Fibroblast of lung (primary cell): Measurements from ENCODE around the gene LYPLAL1. TPM values are rescaled to one million over a fixed set of nuclear protein-coding genes. Genes with fewer than 3 reads are reported as not detected.
"Not testable (repeated sequence)": the region's sequence is repeated elsewhere in the genome, so short reads cannot be mapped to it uniquely, and the experiment has no call there.

ENCODE experiments used
- DNase-seq, 2 donors: peaks; one replicate each; pipeline versions ENCODE4 v3.0.0 to v3.0.0-alpha.2; 2010; ENCODE audit warnings: low read depth in 2 of 2
- H2AFZ ChIP-seq: 2 replicates; pipeline ENCODE4 v1.5.1; 2012; ENCODE audit warnings: low read length, control low read depth, inconsistent platforms
- H3K27ac ChIP-seq: 2 replicates; pipeline ENCODE4 v1.5.1; 2011; ENCODE audit warnings: low read length, control low read depth; ENCODE audit not compliant: insufficient read depth
- H3K27me3 ChIP-seq: 2 replicates; pipeline ENCODE4 v1.5.1; 2011; ENCODE audit warnings: mild to moderate bottlenecking, low read length; ENCODE audit not compliant: control insufficient read depth, insufficient read depth
- H3K36me3 ChIP-seq: 2 replicates; pipeline ENCODE4 v1.5.1; 2011; ENCODE audit warnings: low read length; ENCODE audit not compliant: control insufficient read depth, insufficient read depth
- H3K4me1 ChIP-seq: 2 replicates; pipeline ENCODE4 v1.5.1; 2011; ENCODE audit warnings: low read length; ENCODE audit not compliant: control insufficient read depth, insufficient read depth; ENCODE audit errors: extremely low read depth
- H3K4me2 ChIP-seq: 2 replicates; pipeline ENCODE4 v1.5.1; 2011; ENCODE audit warnings: low read length, control low read depth; ENCODE audit not compliant: insufficient read depth; ENCODE audit errors: extremely low read depth
- H3K4me3 ChIP-seq, 4 experiments: fragments of 200-600 bp in 1 of 4; sonication (generic) in 1 of 4; replicated peaks in 1 of 4; 2 replicates each; pipeline ENCODE4 v1.5.1; 2011 to 2016; ENCODE audit warnings: low read length in 4 of 4, low read depth in 3 of 4, mild to moderate bottlenecking in 3 of 4, control low read depth in 2 of 4, inconsistent platforms in 1 of 4, mixed read lengths in 1 of 4; ENCODE audit not compliant: insufficient read depth in 1 of 4; ENCODE audit errors: control extremely low read depth in 1 of 4
- H3K79me2 ChIP-seq: 2 replicates; pipeline ENCODE4 v1.5.1; 2012; ENCODE audit warnings: mild to moderate bottlenecking, low read length, inconsistent platforms; ENCODE audit not compliant: control insufficient read depth, insufficient read depth
- H3K9ac ChIP-seq: 2 replicates; pipeline ENCODE4 v1.5.1; 2011; ENCODE audit warnings: mild to moderate bottlenecking, low read length, control low read depth; ENCODE audit not compliant: insufficient read depth
- H3K9me3 ChIP-seq: 2 replicates; pipeline ENCODE4 v1.5.1; 2012; ENCODE audit warnings: low read depth, low read length; ENCODE audit not compliant: control insufficient read depth, insufficient read depth
- H4K20me1 ChIP-seq: 2 replicates; pipeline ENCODE4 v1.5.1; 2011; ENCODE audit warnings: low read length; ENCODE audit not compliant: control insufficient read depth, insufficient read depth; ENCODE audit errors: extremely low read depth
- CTCF ChIP-seq, 2 donors: IDR thresholded peaks in 1 of 2; conservative IDR thresholded peaks in 1 of 2; 1 replicate in 1 of 2; 2 replicates in 1 of 2; pipeline ENCODE4 v1.5.1; 2011 to 2012; ENCODE audit warnings: low read length in 2 of 2, control low read depth in 1 of 2, inconsistent platforms in 1 of 2, low read depth in 1 of 2, mild to moderate bottlenecking in 1 of 2
- EZH2 ChIP-seq: IDR thresholded peaks from 2 replicates; pipeline ENCODE4 v1.5.1; 2012; ENCODE audit warnings: low read length, control low read depth, mild to moderate bottlenecking; ENCODE audit errors: missing control alignments
- polyA plus RNA-seq, 2 donors: library from polyadenylated mRNA; depleted of rRNA in 1 of 2; stranded (reverse) in 1 of 2; unstranded in 1 of 2; fragments of >200 nt; gene quantifications; 2 replicates each; pipeline ENCODE4 v1.2.1, GENCODE V29; 2011 to 2012; ENCODE audit warnings: missing spikeins in 1 of 2
- total RNA-seq: library from RNA; depleted of rRNA; stranded (reverse); fragments of >200 nt; gene quantifications from 2 replicates; pipeline ENCODE4 v1.2.1, GENCODE V29; 2014

The LYPLAL1 gene
- total and polyA plus RNA-seq, 2 donors (not counting 1 experiment from before 2014, with no cell fraction given) = 29.9 to 51.5 TPM

- Histone ChIP-seq H3K4me2 (no peak overlapping the region), H3K27ac (no peak overlapping the region), H4K20me1 (no peaks in the 10 kb centered on the region), H3K9me3 (no peaks in the 10 kb centered on the region), H2AFZ (no peak overlapping the region), H3K79me2 (no peaks in the 10 kb centered on the region), H3K27me3 (no peaks in the 10 kb centered on the region), H3K36me3 (no peaks in the 10 kb centered on the region), H3K4me3 (no peak overlapping the region), H3K4me1 (no peaks in the 10 kb centered on the region), H3K9ac (no peak overlapping the region)
- no peak for DNase-seq
- TF ChIP-seq CTCF (conservative IDR thresholded peaks at IDR 0.05 in 1 of 2, IDR thresholded peaks at IDR 0.05 in 1 of 2; ENCODE audit: low read depth in 1 of 2, low read length in 2 of 2) (no peak), EZH2 (no peak)
Measured at GRCh38 chr1:219244864-219245263, 71.2 kb downstream of the LYPLAL1 start.

- Histone ChIP-seq H3K4me2 (no peak overlapping the region), H3K9me3 (no peaks in the 10 kb centered on the region), H3K36me3 (no peaks in the 10 kb centered on the region), H2AFZ (no peak overlapping the region), H3K79me2 (no peaks in the 10 kb centered on the region), H3K4me1 (no peaks in the 10 kb centered on the region), H3K9ac (no peak overlapping the region), H3K4me3 (no peak overlapping the region), H3K27ac (no peak overlapping the region), H3K27me3 (no peaks in the 10 kb centered on the region), H4K20me1 (no peaks in the 10 kb centered on the region)
- TF ChIP-seq CTCF (conservative IDR thresholded peaks at IDR 0.05 in 1 of 2, IDR thresholded peaks at IDR 0.05 in 1 of 2; ENCODE audit: low read depth in 1 of 2, low read length in 2 of 2) = no peak
- TF ChIP-seq EZH2 = no peak
- peak; percentile 2 to 12 for DNase-seq
Measured at GRCh38 chr1:219247441-219247840, 73.8 kb downstream of the LYPLAL1 start.

GRCh38 chr1:219250468-219250867 is 76.8 kb downstream of the LYPLAL1 start:
- DNase-seq, H3K4me3 ChIP-seq, H2AFZ ChIP-seq, H3K36me3 ChIP-seq, H3K9ac ChIP-seq, H3K9me3 ChIP-seq, H3K27me3 ChIP-seq, H3K4me1 ChIP-seq, H3K27ac ChIP-seq, H3K79me2 ChIP-seq, H4K20me1 ChIP-seq, H3K4me2 ChIP-seq: not testable (repeated sequence)
